ENCODE results near the gene MSRB2.

GRCh38 chr10:23116486-23117205, 21.3 kb downstream of the MSRB2 start:
- TF ChIP-seq EZH2 (IDR thresholded peaks at IDR 0.05) (no peak), POLR2AphosphoS5 (IDR thresholded peaks at IDR 0.05; ENCODE audit: borderline replicate concordance, low read depth, low read length) (no peak), FOXP2 (optimal IDR thresholded peaks at IDR 0.05; ENCODE audit: control extremely low read depth, extremely low read length, insufficient read depth) (no peak)

Data from SK-N-MC (cell line).